GM12801 (cell line): ENCODE results near the gene AMOTL1.

ENCODE experiments used
- TF ChIP-seq, protein P1 (sequence below): IDR thresholded peaks from one replicate; pipeline ENCODE4 v1.5.1; 2011; ENCODE audit warnings: control low read depth; ENCODE audit not compliant: insufficient read length; ENCODE audit errors: extremely low read depth

The AMOTL1 gene

GRCh38 chr11:94738746-94739145 lies 29.4 kb upstream of the AMOTL1 start:
- TF ChIP-seq, protein P1, sequence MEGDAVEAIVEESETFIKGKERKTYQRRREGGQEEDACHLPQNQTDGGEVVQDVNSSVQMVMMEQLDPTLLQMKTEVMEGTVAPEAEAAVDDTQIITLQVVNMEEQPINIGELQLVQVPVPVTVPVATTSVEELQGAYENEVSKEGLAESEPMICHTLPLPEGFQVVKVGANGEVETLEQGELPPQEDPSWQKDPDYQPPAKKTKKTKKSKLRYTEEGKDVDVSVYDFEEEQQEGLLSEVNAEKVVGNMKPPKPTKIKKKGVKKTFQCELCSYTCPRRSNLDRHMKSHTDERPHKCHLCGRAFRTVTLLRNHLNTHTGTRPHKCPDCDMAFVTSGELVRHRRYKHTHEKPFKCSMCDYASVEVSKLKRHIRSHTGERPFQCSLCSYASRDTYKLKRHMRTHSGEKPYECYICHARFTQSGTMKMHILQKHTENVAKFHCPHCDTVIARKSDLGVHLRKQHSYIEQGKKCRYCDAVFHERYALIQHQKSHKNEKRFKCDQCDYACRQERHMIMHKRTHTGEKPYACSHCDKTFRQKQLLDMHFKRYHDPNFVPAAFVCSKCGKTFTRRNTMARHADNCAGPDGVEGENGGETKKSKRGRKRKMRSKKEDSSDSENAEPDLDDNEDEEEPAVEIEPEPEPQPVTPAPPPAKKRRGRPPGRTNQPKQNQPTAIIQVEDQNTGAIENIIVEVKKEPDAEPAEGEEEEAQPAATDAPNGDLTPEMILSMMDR = no peak

GRCh38 chr11:94739331-94739730 lies 28.8 kb upstream of the AMOTL1 start:
- TF ChIP-seq, protein P1 = no peak

DNA sequence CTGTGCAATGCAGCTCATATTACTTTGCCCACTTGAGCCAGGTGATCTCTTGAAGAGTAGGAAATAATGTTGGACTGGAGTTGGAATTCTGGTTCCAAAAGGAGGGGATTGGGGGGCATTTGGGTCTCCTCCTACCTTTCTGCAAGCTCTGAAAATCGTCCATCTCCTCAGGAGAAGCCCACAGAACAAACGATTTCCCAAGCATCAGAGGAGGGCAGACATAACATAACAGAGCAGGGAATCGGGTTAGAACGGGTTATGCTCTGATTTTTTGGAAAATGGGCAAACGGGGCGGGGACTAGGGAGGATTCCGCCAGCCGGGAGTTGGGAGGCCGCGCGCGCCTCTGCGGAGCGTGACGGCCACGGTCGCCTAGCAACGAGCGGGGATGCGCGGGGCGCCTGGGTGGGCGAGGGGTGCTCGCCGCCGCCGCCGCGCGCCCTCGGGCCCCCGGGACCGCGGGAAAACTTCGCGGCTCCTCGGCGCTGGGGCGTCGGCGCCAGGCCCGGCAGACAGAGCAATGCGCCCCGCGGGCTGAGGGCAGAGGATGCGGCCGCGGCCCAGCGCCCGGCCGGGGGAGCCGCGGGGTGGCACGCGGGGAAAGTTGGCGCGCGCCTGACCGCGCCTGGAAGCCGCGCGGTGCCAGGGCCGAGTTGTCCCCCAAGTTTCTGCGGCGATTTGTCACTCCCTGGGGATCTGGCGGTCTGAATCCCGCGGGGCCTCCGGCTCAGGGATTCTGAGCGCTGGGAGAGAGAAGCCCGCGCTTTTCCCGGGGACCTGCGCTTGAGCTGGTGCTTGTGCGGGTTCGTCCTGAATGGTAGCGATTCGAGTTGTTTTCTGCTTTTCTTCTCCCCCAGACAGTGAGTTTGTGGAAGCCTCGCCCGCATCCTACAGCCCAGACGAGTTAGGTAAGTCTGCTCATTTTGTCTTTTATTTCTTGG lies 27.8 kb upstream of the AMOTL1 start:
- TF ChIP-seq, protein P1 = no peak

DNA sequence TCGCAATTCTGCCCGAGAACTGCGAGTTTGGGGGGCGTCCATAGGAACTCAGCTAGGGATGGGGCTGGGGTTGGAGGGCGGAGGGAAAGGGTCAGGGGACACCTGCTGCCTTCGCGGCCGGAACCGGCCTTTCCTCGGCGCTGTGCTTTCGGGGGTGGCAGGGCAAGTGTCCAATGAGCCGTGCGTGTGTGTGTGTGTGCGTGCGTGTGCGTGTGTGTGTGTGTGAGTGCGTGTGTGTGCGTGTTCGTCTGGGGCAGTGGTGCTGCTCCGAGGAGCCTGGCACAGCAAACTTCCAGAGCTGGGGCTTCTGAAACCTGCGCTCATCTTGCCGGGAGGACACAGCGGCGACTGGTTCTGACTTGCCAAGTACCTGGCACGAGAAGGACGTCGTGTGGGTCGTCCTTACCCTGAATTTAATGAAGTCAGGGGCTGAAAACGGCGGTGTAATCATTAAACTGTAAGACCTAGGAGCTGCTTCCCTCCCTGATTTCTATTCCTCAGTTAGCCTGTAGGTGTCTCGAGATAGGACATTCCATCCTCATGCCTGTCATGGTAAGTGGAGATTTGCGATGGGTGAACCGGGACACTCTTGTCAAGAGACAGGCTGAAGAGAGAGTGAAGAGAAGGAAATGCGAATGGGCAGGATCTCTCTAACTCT lies 27.0 kb upstream of the AMOTL1 start:
- TF ChIP-seq, protein P1 = no peak

- TF ChIP-seq, protein P1 = no peak
These were observed 25.5 kb upstream of the AMOTL1 start for GRCh38 chr11:94742665-94743064.

- TF ChIP-seq, protein P1 = no peak
These were observed 21.4 kb upstream of the AMOTL1 start for GRCh38 chr11:94746721-94747120.

- TF ChIP-seq, protein P1 = no peak
These were observed 21.0 kb upstream of the AMOTL1 start for GRCh38 chr11:94747146-94747545.
